ENCODE data around the gene TRPV4. TPM values are rescaled to one million over a fixed set of nuclear protein-coding genes. Genes with fewer than 3 reads are reported as not detected.

The TRPV4 gene
- total and polyA plus RNA-seq, 2 experiments from 2014 or later = 0.66 to 1.1 TPM

DNA sequence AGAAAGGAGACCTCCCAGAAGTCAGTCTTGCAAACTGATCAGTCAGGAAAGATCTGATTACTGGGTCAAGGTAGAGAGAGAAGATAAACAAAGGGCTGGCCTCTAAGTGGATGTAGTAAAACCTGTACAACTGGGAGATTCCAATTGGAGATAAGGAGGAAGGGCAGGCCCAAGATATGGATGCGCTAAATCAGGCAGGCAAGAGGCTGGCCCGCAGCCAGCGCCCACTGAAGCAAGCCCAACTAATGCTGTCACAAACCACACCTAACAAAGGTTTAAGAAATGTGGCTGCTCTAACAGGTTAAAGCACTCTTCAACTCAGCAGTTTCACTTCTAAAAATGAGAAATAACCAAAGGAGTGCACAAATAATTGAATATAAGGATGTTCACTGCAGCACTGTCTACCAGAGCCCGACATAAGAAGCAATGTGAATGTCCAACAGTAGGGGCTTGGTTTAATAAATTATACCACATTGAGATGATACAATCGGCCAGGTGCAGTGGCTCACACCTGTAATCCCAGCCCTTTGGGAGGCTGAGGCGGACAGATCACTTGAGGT is 42.5 kb upstream of the TRPV4 start (continued):
- TF ChIP-seq, protein P1, sequence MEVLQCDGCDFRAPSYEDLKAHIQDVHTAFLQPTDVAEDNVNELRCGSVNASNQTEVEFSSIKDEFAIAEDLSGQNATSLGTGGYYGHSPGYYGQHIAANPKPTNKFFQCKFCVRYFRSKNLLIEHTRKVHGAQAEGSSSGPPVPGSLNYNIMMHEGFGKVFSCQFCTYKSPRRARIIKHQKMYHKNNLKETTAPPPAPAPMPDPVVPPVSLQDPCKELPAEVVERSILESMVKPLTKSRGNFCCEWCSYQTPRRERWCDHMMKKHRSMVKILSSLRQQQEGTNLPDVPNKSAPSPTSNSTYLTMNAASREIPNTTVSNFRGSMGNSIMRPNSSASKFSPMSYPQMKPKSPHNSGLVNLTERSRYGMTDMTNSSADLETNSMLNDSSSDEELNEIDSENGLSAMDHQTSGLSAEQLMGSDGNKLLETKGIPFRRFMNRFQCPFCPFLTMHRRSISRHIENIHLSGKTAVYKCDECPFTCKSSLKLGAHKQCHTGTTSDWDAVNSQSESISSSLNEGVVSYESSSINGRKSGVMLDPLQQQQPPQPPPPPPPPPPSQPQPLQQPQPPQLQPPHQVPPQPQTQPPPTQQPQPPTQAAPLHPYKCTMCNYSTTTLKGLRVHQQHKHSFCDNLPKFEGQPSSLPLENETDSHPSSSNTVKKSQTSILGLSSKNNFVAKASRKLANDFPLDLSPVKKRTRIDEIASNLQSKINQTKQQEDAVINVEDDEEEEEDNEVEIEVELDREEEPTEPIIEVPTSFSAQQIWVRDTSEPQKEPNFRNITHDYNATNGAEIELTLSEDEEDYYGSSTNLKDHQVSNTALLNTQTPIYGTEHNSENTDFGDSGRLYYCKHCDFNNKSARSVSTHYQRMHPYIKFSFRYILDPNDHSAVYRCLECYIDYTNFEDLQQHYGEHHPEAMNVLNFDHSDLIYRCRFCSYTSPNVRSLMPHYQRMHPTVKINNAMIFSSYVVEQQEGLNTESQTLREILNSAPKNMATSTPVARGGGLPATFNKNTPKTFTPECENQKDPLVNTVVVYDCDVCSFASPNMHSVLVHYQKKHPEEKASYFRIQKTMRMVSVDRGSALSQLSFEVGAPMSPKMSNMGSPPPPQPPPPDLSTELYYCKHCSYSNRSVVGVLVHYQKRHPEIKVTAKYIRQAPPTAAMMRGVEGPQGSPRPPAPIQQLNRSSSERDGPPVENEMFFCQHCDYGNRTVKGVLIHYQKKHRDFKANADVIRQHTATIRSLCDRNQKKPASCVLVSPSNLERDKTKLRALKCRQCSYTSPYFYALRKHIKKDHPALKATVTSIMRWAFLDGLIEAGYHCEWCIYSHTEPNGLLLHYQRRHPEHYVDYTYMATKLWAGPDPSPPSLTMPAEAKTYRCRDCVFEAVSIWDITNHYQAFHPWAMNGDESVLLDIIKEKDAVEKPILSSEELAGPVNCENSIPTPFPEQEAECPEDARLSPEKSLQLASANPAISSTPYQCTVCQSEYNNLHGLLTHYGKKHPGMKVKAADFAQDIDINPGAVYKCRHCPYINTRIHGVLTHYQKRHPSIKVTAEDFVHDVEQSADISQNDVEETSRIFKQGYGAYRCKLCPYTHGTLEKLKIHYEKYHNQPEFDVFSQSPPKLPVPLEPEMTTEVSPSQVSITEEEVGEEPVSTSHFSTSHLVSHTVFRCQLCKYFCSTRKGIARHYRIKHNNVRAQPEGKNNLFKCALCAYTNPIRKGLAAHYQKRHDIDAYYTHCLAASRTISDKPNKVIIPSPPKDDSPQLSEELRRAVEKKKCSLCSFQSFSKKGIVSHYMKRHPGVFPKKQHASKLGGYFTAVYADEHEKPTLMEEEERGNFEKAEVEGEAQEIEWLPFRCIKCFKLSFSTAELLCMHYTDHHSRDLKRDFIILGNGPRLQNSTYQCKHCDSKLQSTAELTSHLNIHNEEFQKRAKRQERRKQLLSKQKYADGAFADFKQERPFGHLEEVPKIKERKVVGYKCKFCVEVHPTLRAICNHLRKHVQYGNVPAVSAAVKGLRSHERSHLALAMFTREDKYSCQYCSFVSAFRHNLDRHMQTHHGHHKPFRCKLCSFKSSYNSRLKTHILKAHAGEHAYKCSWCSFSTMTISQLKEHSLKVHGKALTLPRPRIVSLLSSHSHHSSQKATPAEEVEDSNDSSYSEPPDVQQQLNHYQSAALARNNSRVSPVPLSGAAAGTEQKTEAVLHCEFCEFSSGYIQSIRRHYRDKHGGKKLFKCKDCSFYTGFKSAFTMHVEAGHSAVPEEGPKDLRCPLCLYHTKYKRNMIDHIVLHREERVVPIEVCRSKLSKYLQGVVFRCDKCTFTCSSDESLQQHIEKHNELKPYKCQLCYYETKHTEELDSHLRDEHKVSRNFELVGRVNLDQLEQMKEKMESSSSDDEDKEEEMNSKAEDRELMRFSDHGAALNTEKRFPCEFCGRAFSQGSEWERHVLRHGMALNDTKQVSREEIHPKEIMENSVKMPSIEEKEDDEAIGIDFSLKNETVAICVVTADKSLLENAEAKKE (CRISPR knock-in tag; IDR thresholded peaks at IDR 0.05) = no peak
- TF ChIP-seq, protein P2, sequence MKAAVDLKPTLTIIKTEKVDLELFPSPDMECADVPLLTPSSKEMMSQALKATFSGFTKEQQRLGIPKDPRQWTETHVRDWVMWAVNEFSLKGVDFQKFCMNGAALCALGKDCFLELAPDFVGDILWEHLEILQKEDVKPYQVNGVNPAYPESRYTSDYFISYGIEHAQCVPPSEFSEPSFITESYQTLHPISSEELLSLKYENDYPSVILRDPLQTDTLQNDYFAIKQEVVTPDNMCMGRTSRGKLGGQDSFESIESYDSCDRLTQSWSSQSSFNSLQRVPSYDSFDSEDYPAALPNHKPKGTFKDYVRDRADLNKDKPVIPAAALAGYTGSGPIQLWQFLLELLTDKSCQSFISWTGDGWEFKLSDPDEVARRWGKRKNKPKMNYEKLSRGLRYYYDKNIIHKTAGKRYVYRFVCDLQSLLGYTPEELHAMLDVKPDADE (IDR thresholded peaks at IDR 0.05) = no peak
- TF ChIP-seq NANOG (IDR thresholded peaks at IDR 0.05; ENCODE audit: borderline replicate concordance) (no peak), JUNB (IDR thresholded peaks at IDR 0.05; ENCODE audit: unreplicated experiment) (no peak), EZH2 (IDR thresholded peaks at IDR 0.05; ENCODE audit: low read depth, unreplicated experiment) (no peak)

DNA sequence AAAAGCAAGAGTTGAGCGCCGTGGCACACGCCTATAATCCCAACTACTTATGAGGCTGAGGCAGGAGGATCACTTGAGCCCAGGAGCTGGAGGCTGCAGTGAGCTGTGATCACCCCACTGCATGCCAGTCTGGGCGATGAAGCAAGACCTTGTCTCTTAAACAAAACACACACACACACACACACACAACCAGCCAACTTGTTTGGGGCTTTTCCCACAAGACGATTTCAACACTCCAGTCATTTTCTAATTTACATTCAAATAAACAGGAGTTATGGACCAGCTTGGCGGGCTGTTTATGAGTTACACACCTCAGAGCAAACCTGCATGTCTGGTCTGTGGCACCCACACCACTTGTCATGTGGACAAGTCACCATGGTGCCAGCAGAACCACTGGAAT is 40.5 kb upstream of the TRPV4 start:
- H3K4me1 ChIP-seq (ENCODE audit: insufficient read depth) = peaks cover 27% of the 10 kb centered on the region

More for the DNA sequence above, 40.5 kb upstream of the TRPV4 start:
- H3K36me3 Mint-ChIP-seq (ENCODE audit: low read depth) = peaks cover 5% of the 10 kb centered on the region; the same call in 2 of the 3 replicates
- DNase-seq (ENCODE audit: low spot score) (no peak), ATAC-seq (no peak)
- no peaks in the 10 kb centered on the region for H3K27me3 Mint-ChIP-seq (ENCODE audit: insufficient read depth, low read depth, poor library complexity)
- Histone ChIP-seq H3K79me2 (replicated peaks; ENCODE audit: insufficient read depth) (peaks cover 82% of the 10 kb centered on the region), H3K27ac (ENCODE audit: low read depth) (no peak overlapping the region), H3K4me3 (no peak overlapping the region), H3K36me3 (ENCODE audit: insufficient read depth) (no peaks in the 10 kb centered on the region), H3K9me2 (ENCODE audit: insufficient read depth) (no peaks in the 10 kb centered on the region), H3F3A (replicated peaks; ENCODE audit: low read depth) (0 out of 2 replicates have a peak, but pooled peaks cover 3% of the 10 kb centered on the region), H3K27me3 (ENCODE audit: insufficient read depth) (no peaks in the 10 kb centered on the region), H2AFZ (no peak overlapping the region), H3K4me2 (no peak overlapping the region), H4K20me1 (replicated peaks; ENCODE audit: insufficient read depth) (peaks cover 24% of the 10 kb centered on the region)
- no peak overlapping the region for H3K4me3 Mint-ChIP-seq
- TF ChIP-seq, protein P2 (IDR thresholded peaks at IDR 0.05) = no peak
- no peak overlapping the region for H3K27ac Mint-ChIP-seq
- peaks cover 43% of the 10 kb centered on the region for H3K4me1 Mint-ChIP-seq
- no peaks in the 10 kb centered on the region for H3K9me3 Mint-ChIP-seq

Data from GM23338 (cell line).